GM23338 (cell line): ENCODE measurements around the gene CDK14. TPM values are rescaled to one million over a fixed set of nuclear protein-coding genes. Genes with fewer than 3 reads are reported as not detected.

ENCODE experiments used
- ATAC-seq: fragments of 200-7000 bp; cut with Tn5 transposase; 3 replicates; pipeline ENCODE4 v1.9.1; 2020
- DNase-seq: peaks from one replicate; pipeline ENCODE4 v3.0.0-alpha.2; 2015; ENCODE audit warnings: low spot score
- H2AFZ ChIP-seq: fragments of 200-600 bp; sonication (generic); 2 replicates; pipeline ENCODE4 v1.8.0; 2016; ENCODE audit warnings: antibody characterized with exemption, mild to moderate bottlenecking, moderate library complexity
- H3F3A ChIP-seq: fragments of 200-600 bp; sonication (generic); replicated peaks from 2 replicates; pipeline ENCODE4 v1.8.0; 2017; ENCODE audit warnings: antibody characterized with exemption, mixed run types, low read depth
- H3K27ac ChIP-seq: fragments of 200-600 bp; sonication (generic); 2 replicates; pipeline ENCODE4 v1.6.1; 2016; ENCODE audit warnings: low read depth
- H3K27me3 ChIP-seq: fragments of 200-600 bp; sonication (generic); 2 replicates; pipeline ENCODE4 v1.8.0; 2016; ENCODE audit warnings: mild to moderate bottlenecking, mixed run types, moderate library complexity; ENCODE audit not compliant: insufficient read depth
- H3K36me3 ChIP-seq: fragments of 200-600 bp; sonication (generic); 2 replicates; pipeline ENCODE4 v1.8.0; 2016; ENCODE audit warnings: mild to moderate bottlenecking; ENCODE audit not compliant: insufficient read depth
- H3K4me1 ChIP-seq: fragments of 200-600 bp; sonication (generic); 2 replicates; pipeline ENCODE4 v1.8.0; 2016; ENCODE audit warnings: mild to moderate bottlenecking, moderate library complexity; ENCODE audit not compliant: insufficient read depth
- H3K4me2 ChIP-seq: fragments of 200-600 bp; sonication (generic); 2 replicates; pipeline ENCODE4 v1.7.1; 2017; ENCODE audit warnings: mixed run types
- H3K4me3 ChIP-seq: fragments of 200-600 bp; sonication (generic); 2 replicates; pipeline ENCODE4 v1.6.1; 2016; ENCODE audit warnings: mixed run types
- H3K79me2 ChIP-seq: fragments of 200-600 bp; sonication (generic); replicated peaks from 2 replicates; pipeline ENCODE4 v1.8.0; 2017; ENCODE audit warnings: mild to moderate bottlenecking; ENCODE audit not compliant: insufficient read depth
- H3K9me2 ChIP-seq: fragments of 200-600 bp; sonication (generic); 2 replicates; pipeline ENCODE4 v1.8.0; 2017; ENCODE audit not compliant: insufficient read depth
- H4K20me1 ChIP-seq: fragments of 200-600 bp; sonication (generic); replicated peaks from 2 replicates; pipeline ENCODE4 v1.8.0; 2017; ENCODE audit warnings: mild to moderate bottlenecking; ENCODE audit not compliant: insufficient read depth
- H3K27ac Mint-ChIP-seq: 2 replicates; pipeline ENCODE4 v1.8.0; 2020; ENCODE audit warnings: inconsistent platforms, mild to moderate bottlenecking, moderate library complexity, mixed read lengths
- H3K27me3 Mint-ChIP-seq: 3 replicates; pipeline ENCODE4 v1.8.0; 2022; ENCODE audit warnings: low read depth, mild to moderate bottlenecking, moderate library complexity, mixed read lengths, inconsistent platforms; ENCODE audit not compliant: insufficient read depth, poor library complexity
- H3K36me3 Mint-ChIP-seq: 3 replicates; pipeline ENCODE4 v1.8.0; 2021; ENCODE audit warnings: low read depth, mild to moderate bottlenecking, inconsistent platforms, moderate library complexity, mixed read lengths
- H3K4me1 Mint-ChIP-seq: 3 replicates; pipeline ENCODE4 v1.8.0; 2020; ENCODE audit warnings: mild to moderate bottlenecking, inconsistent platforms, mixed read lengths
- H3K4me3 Mint-ChIP-seq: 3 replicates; pipeline ENCODE4 v1.8.0; 2021; ENCODE audit warnings: moderate library complexity, mild to moderate bottlenecking, inconsistent platforms, mixed read lengths
- H3K9me3 Mint-ChIP-seq: 3 replicates; pipeline ENCODE4 v1.8.0; 2020; ENCODE audit warnings: moderate library complexity, mild to moderate bottlenecking, inconsistent platforms, mixed read lengths
- CREB1 ChIP-seq: fragments of 250-450 bp; sonication (Bioruptor Pico); IDR thresholded peaks from 2 replicates; pipeline ENCODE4 v1.5.0; 2020; ENCODE audit warnings: low read depth, mild to moderate bottlenecking, moderate library complexity
- ETS1 ChIP-seq: IDR thresholded peaks from 2 replicates; pipeline ENCODE4 v1.6.1; 2016; ENCODE audit warnings: antibody characterized with exemption
- EZH2 ChIP-seq: fragments of 200-600 bp; sonication (generic); IDR thresholded peaks from one replicate; pipeline ENCODE4 v1.8.0; 2017; ENCODE audit warnings: antibody characterized with exemption, mild to moderate bottlenecking, low read depth; ENCODE audit not compliant: unreplicated experiment
- EZH2phosphoT487 ChIP-seq: fragments of 200-600 bp; sonication (generic); IDR thresholded peaks from one replicate; pipeline ENCODE4 v1.8.1; 2018; ENCODE audit warnings: antibody characterized with exemption; ENCODE audit not compliant: unreplicated experiment
- JUNB ChIP-seq: IDR thresholded peaks from one replicate; pipeline ENCODE4 v1.6.1; 2016; ENCODE audit warnings: antibody characterized with exemption; ENCODE audit not compliant: unreplicated experiment
- STAT1 ChIP-seq: IDR thresholded peaks from one replicate; pipeline ENCODE4 v1.6.1; 2016; ENCODE audit warnings: antibody characterized with exemption; ENCODE audit not compliant: unreplicated experiment
- ZNF114 ChIP-seq: fragments of 250-450 bp; sonication (Bioruptor Pico); IDR thresholded peaks from 2 replicates; pipeline ENCODE4 v1.5.0; 2020; ENCODE audit warnings: mild to moderate bottlenecking, moderate library complexity
- ZNF462 ChIP-seq: fragments of 250-450 bp; sonication (Bioruptor Pico); IDR thresholded peaks from 2 replicates; pipeline ENCODE4 v1.5.0; 2020; ENCODE audit warnings: mild to moderate bottlenecking, moderate library complexity
- polyA plus RNA-seq: library from polyadenylated mRNA; unstranded; fragments of >200 nt; fragmentation: Nextera tagmentation; extraction: Ambion mirVana; gene quantifications from 2 replicates; pipeline ENCODE4 v1.2.1, GENCODE V29; 2016
- total RNA-seq: library from RNA; depleted of rRNA; stranded (reverse); fragments of >200 nt; shearing (Covaris generic); gene quantifications from 2 replicates; pipeline ENCODE4 v1.2.3, GENCODE V29; 2014
- TF ChIP-seq, protein P1 (sequence below), 2 experiments: fragments of 200-600 bp in 1 of 2; sonication (generic) in 1 of 2; conservative IDR thresholded peaks; 2 replicates each; pipeline versions ENCODE4 v1.5.1 to v1.6.1; 2016 to 2017; ENCODE audit warnings: antibody characterized with exemption in 2 of 2, low read depth in 2 of 2, mild to moderate bottlenecking in 2 of 2, moderate library complexity in 1 of 2

The CDK14 gene
- total and polyA plus RNA-seq, 2 experiments from 2014 or later: 11.2 to 24.0 TPM

GRCh38 chr7:90739716-90740115 lies 143.6 kb downstream of the CDK14 start:
- Mint-ChIP-seq H3K4me3 (no peak overlapping the region), H3K4me1 (no peaks in the 10 kb centered on the region; the same call in 2 of the 3 replicates), H3K27ac (no peak overlapping the region), H3K27me3 (no peaks in the 10 kb centered on the region), H3K9me3 (peaks cover under 1% of the 10 kb centered on the region), H3K36me3 (peaks cover 8% of the 10 kb centered on the region; the same call in 2 of the 3 replicates)
- Histone ChIP-seq H3K4me1 (no peaks in the 10 kb centered on the region), H2AFZ (no peak overlapping the region), H3F3A (no peaks in the 10 kb centered on the region), H3K4me3 (no peak overlapping the region), H4K20me1 (no peaks in the 10 kb centered on the region), H3K27me3 (no peaks in the 10 kb centered on the region), H3K4me2 (no peak overlapping the region), H3K9me2 (no peaks in the 10 kb centered on the region), H3K27ac (no peak overlapping the region), H3K36me3 (no peaks in the 10 kb centered on the region), H3K79me2 (no peaks in the 10 kb centered on the region)
- TF ChIP-seq CREB1 (no peak), ETS1 (no peak), EZH2phosphoT487 (no peak), STAT1 (no peak), ZNF114 (CRISPR knock-in tag) (no peak), ZNF462 (CRISPR knock-in tag) (no peak), EZH2 (no peak), JUNB (no peak)
- TF ChIP-seq, protein P1, sequence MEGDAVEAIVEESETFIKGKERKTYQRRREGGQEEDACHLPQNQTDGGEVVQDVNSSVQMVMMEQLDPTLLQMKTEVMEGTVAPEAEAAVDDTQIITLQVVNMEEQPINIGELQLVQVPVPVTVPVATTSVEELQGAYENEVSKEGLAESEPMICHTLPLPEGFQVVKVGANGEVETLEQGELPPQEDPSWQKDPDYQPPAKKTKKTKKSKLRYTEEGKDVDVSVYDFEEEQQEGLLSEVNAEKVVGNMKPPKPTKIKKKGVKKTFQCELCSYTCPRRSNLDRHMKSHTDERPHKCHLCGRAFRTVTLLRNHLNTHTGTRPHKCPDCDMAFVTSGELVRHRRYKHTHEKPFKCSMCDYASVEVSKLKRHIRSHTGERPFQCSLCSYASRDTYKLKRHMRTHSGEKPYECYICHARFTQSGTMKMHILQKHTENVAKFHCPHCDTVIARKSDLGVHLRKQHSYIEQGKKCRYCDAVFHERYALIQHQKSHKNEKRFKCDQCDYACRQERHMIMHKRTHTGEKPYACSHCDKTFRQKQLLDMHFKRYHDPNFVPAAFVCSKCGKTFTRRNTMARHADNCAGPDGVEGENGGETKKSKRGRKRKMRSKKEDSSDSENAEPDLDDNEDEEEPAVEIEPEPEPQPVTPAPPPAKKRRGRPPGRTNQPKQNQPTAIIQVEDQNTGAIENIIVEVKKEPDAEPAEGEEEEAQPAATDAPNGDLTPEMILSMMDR (conservative IDR thresholded peaks at IDR 0.05; ENCODE audit: low read depth in 2 of 2): no peak
- ATAC-seq: no peak
- no peak for DNase-seq
